ENCODE measurements around the gene IFNA8.

IFNA8 gene

DNA sequence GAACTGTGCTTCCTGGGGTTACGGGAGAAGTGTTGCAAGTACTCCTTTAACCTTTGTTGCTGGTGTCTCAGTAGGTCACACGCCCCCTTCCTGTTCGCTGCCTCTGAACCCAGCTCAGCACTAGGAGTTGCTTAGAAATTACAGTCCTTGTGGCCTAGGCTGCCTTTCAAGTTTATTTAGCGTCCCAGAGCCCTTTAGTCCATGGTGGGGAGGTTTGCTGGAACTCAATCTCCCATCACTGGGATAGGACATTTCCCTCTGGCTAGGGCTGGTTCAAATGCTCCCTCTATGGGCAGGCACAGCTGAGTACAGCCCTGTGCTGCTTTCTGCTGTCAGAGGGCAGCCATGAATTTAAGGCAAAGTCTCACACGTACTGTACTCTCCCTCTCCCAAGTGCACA is 4.7 kb downstream of the IFNA8 start:
- intact Hi-C loops (cut with DNase I; ENCODE audit: low total_unique reads): no loop called here
- Histone ChIP-seq H3K27me3 (no peaks in the 10 kb centered on the region), H3K36me3 (no peaks in the 10 kb centered on the region), H3K4me3 (no peak overlapping the region), H3K27ac (no peak overlapping the region), H3K4me1 (no peaks in the 10 kb centered on the region), H3K9me3 (no peaks in the 10 kb centered on the region)
- DNase-seq: no peak
- TF ChIP-seq, protein P1, sequence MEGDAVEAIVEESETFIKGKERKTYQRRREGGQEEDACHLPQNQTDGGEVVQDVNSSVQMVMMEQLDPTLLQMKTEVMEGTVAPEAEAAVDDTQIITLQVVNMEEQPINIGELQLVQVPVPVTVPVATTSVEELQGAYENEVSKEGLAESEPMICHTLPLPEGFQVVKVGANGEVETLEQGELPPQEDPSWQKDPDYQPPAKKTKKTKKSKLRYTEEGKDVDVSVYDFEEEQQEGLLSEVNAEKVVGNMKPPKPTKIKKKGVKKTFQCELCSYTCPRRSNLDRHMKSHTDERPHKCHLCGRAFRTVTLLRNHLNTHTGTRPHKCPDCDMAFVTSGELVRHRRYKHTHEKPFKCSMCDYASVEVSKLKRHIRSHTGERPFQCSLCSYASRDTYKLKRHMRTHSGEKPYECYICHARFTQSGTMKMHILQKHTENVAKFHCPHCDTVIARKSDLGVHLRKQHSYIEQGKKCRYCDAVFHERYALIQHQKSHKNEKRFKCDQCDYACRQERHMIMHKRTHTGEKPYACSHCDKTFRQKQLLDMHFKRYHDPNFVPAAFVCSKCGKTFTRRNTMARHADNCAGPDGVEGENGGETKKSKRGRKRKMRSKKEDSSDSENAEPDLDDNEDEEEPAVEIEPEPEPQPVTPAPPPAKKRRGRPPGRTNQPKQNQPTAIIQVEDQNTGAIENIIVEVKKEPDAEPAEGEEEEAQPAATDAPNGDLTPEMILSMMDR (IDR thresholded peaks at IDR 0.05): no peak

DNA sequence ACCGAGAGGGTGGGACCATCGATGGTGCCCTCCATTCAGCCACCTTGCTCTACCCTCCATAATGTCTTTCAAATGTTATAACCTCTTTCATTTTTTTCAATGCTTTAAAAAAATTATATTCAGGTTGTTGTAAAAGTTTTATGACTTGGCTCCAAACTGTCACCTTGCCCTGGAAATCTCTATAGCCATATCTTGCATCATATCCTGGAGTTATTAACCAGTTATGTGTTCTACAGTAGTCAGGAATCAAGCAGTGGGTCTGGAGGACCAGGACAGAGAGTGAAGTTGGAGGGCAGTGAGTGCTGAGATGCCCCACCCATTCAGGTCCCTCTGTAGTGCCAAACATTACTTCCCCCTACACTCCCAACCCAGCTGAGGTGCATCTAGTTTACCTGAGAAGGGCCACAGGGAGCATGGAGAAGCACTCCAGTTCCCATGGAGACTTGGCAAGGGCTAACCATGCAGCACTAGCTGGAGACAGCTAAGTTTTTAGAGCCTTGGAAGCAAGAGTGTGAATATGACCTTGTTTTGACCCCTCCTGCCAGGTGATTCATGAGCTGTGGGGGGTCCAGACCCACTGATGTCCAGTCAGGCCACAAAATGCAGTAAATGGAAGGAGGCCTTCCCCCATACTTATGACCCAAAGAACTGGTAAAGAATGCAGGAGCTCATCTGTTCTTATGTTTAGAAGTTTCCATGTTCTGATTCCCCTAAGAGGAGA is 5.5 kb downstream of the IFNA8 start:
- H3K27me3 ChIP-seq: no peaks in the 10 kb centered on the region
- H3K4me3 ChIP-seq: no peak overlapping the region
- H3K27ac ChIP-seq: no peak overlapping the region
- no peaks in the 10 kb centered on the region for H3K4me1 ChIP-seq
- TF ChIP-seq, protein P1 (IDR thresholded peaks at IDR 0.05): no peak
- intact Hi-C loops (cut with DNase I; ENCODE audit: low total_unique reads): no loop called here
- DNase-seq: no peak
- H3K36me3 ChIP-seq: no peaks in the 10 kb centered on the region
- no peaks in the 10 kb centered on the region for H3K9me3 ChIP-seq

GRCh38 chr9:21415493-21416267 is 6.8 kb downstream of the IFNA8 start:
- no peak for DNase-seq
- Histone ChIP-seq H3K4me3 (no peak overlapping the region), H3K4me1 (no peaks in the 10 kb centered on the region), H3K27me3 (no peaks in the 10 kb centered on the region), H3K9me3 (no peaks in the 10 kb centered on the region), H3K36me3 (no peaks in the 10 kb centered on the region), H3K27ac (no peak overlapping the region)
- intact Hi-C loops (cut with DNase I; ENCODE audit: low total_unique reads): no loop called here
- TF ChIP-seq, protein P1 (IDR thresholded peaks at IDR 0.05): no peak

GRCh38 chr9:21428235-21428634 is 19.3 kb downstream of the IFNA8 start:
- intact Hi-C loops (cut with DNase I; ENCODE audit: low total_unique reads): no loop called here
- no peak overlapping the region for H3K4me3 ChIP-seq
- no peak for DNase-seq
- no peak overlapping the region for H3K27ac ChIP-seq
- H3K4me1 ChIP-seq: no peaks in the 10 kb centered on the region
- no peaks in the 10 kb centered on the region for H3K36me3 ChIP-seq
- TF ChIP-seq, protein P1 (IDR thresholded peaks at IDR 0.05): no peak
- peaks cover 0 to 6% of the 10 kb centered on the region in 2 donors for H3K27me3 ChIP-seq
- H3K9me3 ChIP-seq: no peaks in the 10 kb centered on the region

DNA sequence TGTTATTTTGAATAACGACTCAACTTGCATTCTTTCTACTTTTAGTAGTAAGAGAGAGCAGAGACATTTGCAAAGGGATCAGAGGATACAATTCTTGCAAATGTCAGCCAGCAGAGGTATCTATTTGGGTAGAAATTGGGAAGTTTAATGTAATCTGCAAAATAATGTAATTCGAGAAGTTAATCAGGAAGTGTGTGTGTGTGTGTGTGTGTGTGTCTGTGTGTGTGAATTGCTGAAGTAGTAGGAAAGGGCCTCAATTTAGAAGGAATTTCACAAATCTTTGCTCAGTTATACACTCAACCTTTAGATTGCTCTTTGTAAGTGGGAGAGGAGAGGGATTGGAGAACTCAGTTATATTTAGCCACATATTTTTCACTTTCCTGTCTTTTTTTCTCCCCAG is 20.3 kb downstream of the IFNA8 start:
- TF ChIP-seq, protein P1 (IDR thresholded peaks at IDR 0.05): no peak
- DNase-seq: no peak
- peaks cover 0 to 6% of the 10 kb centered on the region in 2 donors for H3K27me3 ChIP-seq
- no peaks in the 10 kb centered on the region for H3K4me1 ChIP-seq
- H3K27ac ChIP-seq: no peak overlapping the region
- no peaks in the 10 kb centered on the region for H3K36me3 ChIP-seq
- no peak overlapping the region for H3K4me3 ChIP-seq
- H3K9me3 ChIP-seq: no peaks in the 10 kb centered on the region
- intact Hi-C loops (cut with DNase I; ENCODE audit: low total_unique reads): no loop called here
